ENCODE data around the gene RABGAP1L.

- TF ChIP-seq POLR2A (IDR thresholded peaks at IDR 0.05; ENCODE audit: low read length) (no peak), GATA1 (IDR thresholded peaks at IDR 0.05; ENCODE audit: low read depth, low read length) (no peak)
These were observed 876.5 kb downstream of the RABGAP1L start for GRCh38 chr1:175035865-175036264.

Measured in erythroblast (primary cell).